OCI-M2 (cell line): ENCODE measurements around the gene RBPMS2.

Experiments
- DNase-seq: peaks from one replicate; lab custom pipeline; 2025; ENCODE audit not compliant: unreplicated experiment; lab: John Stamatoyannopoulos, UW

The RBPMS2 gene

DNA sequence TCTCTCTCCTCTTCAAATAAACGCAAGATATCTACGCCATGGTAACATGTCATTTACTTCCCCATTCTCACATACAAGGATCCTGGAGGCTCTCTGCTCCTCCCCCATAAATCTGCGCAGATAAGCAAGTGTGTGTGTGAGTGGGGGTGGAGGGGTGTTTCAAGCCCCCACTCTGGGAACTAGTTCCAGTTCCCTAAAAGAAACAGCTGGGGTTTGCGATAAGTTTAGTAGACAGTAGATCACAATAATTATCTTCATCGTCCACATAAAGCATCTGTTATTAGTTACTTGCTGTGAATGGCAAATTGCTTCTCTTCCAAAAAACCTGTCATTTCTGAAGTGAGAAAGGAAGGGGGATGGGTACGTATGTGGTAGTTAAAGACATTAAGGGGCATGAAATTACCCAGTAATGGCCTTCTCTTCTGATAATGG lies 79.8 kb downstream of the RBPMS2 start:
- DNase-seq: peak; percentile 76

DNA sequence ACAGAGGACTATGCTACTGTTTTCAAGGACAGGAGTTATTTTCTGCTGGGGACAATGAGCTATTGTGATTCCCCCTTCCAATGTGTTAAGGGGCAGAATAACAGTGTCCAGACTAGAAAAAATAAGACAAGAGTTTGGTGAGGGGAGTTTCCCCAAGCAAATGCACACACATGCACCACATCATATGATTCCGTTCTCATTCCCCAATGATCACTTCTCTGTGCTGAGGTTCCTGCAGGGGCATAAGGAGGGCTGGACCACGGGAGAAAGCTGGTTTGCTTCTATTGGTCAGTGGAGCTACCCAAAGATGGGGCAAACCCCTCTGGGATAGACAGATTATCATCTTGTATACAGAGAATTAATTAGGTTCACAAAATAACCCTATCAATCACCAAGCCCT lies 80.6 kb downstream of the RBPMS2 start:
- DNase-seq: no peak

GRCh38 chr15:64693134-64693533 lies 82.3 kb downstream of the RBPMS2 start:
- DNase-seq: no peak

DNA sequence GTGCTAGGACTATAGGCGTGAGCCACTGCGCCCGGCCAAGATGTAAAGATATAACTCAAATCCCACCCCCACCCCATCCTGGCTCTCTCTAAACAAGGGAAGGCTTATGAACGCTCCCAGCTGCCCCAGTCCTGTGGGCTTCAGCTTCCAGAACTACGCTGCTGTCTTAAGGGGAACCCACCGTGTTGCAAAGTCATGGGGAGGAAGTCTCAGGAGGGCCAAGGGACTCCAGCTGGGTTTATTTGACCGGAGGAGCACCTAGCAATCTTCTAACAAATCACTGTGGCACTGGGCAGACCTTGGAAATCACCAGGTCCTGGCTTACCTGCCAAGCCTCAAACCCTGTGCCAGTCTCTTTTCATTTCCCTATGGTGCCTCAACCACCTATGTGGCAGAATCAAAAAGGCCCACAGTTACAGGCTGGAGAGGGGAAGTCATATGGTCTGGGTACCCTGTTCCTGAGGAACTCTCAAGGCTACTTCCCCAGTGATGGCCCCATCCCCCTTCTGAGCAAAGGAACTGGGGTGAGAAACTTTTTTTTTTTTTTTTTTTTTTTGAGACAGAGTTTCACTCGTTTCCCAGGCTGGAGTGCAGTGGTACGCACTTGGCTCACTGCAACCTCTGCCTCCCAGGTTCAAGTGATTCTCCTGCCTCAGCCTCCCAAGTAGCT lies 83.4 kb downstream of the RBPMS2 start:
- DNase-seq: no peak

- DNase-seq: no peak
Measured at GRCh38 chr15:64690578-64691296, 84.7 kb downstream of the RBPMS2 start.

DNA sequence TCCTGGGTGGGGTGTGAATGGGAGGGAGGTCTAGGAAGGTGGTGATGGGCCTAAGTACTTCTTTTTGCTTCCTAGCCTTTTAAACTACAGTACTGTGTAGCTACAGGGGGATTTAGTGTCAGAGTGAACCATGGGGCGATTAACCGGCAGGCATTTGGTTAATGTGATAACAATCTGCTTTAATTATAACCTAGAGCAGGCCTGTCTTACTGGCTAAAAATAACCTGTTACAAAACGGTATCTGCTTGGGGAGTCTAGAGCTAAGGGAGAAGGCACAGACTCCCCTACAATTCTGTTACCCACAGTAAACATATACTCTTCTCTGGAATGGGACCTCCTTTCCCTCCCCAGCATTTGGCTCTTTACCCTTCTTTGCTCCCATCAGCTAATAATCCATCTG lies 85.4 kb downstream of the RBPMS2 start:
- DNase-seq: no peak
